ENCODE measurements around the gene SRI. TPM values are rescaled to one million over a fixed set of nuclear protein-coding genes. Genes with fewer than 3 reads are reported as not detected.

SRI gene
- total RNA-seq, 4 donors from 2014 or later: 17.9 to 78.6 (median 44.2) TPM

- H3K4me1 ChIP-seq: no peaks in the 10 kb centered on the region
- H3K4me3 ChIP-seq: no peak overlapping the region
- H3K27me3 ChIP-seq: no peaks in the 10 kb centered on the region
- no peaks in the 10 kb centered on the region for H3K9me3 ChIP-seq
- no peak overlapping the region for H3K27ac ChIP-seq
- TF ChIP-seq, protein P1, sequence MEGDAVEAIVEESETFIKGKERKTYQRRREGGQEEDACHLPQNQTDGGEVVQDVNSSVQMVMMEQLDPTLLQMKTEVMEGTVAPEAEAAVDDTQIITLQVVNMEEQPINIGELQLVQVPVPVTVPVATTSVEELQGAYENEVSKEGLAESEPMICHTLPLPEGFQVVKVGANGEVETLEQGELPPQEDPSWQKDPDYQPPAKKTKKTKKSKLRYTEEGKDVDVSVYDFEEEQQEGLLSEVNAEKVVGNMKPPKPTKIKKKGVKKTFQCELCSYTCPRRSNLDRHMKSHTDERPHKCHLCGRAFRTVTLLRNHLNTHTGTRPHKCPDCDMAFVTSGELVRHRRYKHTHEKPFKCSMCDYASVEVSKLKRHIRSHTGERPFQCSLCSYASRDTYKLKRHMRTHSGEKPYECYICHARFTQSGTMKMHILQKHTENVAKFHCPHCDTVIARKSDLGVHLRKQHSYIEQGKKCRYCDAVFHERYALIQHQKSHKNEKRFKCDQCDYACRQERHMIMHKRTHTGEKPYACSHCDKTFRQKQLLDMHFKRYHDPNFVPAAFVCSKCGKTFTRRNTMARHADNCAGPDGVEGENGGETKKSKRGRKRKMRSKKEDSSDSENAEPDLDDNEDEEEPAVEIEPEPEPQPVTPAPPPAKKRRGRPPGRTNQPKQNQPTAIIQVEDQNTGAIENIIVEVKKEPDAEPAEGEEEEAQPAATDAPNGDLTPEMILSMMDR (IDR thresholded peaks at IDR 0.05): no peak
- no peak for TF ChIP-seq POLR2A (IDR thresholded peaks at IDR 0.05)
- no peaks in the 10 kb centered on the region for H3K36me3 ChIP-seq
- intact Hi-C loops (cut with DNase I; ENCODE audit: low total_unique reads): no loop called here
- DNase-seq: no peak
These were observed 14.0 kb upstream of the SRI start for GRCh38 chr7:88233828-88234227.

- H3K9me3 ChIP-seq: no peaks in the 10 kb centered on the region
- DNase-seq: no peak
- no peaks in the 10 kb centered on the region for H3K4me1 ChIP-seq
- no peak overlapping the region for H3K27ac ChIP-seq
- H3K4me3 ChIP-seq: no peak overlapping the region
- no peaks in the 10 kb centered on the region for H3K27me3 ChIP-seq
- H3K36me3 ChIP-seq: no peaks in the 10 kb centered on the region
- TF ChIP-seq, protein P1 (IDR thresholded peaks at IDR 0.05): no peak
- no peak for TF ChIP-seq POLR2A (IDR thresholded peaks at IDR 0.05)
- intact Hi-C loops (cut with DNase I; ENCODE audit: low total_unique reads): no loop called here
These were observed 10.8 kb upstream of the SRI start for GRCh38 chr7:88230646-88231045.

- Histone ChIP-seq H3K9me3 (no peaks in the 10 kb centered on the region), H3K4me1 (no peaks in the 10 kb centered on the region), H3K36me3 (no peaks in the 10 kb centered on the region), H3K4me3 (no peak overlapping the region), H3K27me3 (no peaks in the 10 kb centered on the region), H3K27ac (no peak overlapping the region)
- intact Hi-C loops (cut with DNase I; ENCODE audit: low total_unique reads): no loop called here
- TF ChIP-seq, protein P1 (IDR thresholded peaks at IDR 0.05): no peak
- TF ChIP-seq POLR2A (IDR thresholded peaks at IDR 0.05): no peak
- DNase-seq: no peak
These were observed 9.6 kb upstream of the SRI start for GRCh38 chr7:88229302-88229995.

DNA sequence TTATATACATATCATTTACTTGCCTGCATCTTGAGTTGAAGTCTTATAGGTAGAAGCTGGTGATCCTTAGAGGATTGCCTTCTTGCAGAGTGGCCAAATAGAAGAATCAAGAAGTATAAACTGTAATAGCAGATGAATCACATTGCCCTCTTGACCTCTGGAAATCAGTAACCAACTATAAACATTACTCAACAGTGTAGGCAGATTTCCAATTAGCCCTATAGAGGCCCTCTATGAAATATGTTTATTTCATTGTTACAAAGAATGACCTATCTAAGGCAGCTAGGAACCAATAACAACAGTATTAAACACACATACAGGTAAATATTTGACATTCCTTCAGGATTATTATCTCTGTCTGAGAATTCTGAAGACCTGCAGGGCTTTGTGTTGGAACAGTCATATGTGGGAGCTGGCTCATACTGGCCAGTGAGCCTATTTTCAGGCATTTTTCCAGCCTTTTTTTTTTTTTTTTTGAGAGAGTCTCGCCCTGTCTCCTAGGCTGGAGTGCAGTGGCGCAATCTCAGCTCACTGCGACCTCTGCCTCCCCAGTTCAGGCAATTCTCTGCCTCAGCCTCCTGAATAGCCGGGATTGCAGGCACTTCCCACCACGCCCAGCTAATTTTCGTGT, 7.2 kb upstream of the SRI start:
- TF ChIP-seq, protein P1 (IDR thresholded peaks at IDR 0.05): no peak
- no peak for TF ChIP-seq POLR2A (IDR thresholded peaks at IDR 0.05)
- intact Hi-C loops (cut with DNase I; ENCODE audit: low total_unique reads): no loop called here
- no peaks in the 10 kb centered on the region for H3K9me3 ChIP-seq
- H3K27ac ChIP-seq: no peak overlapping the region
- H3K4me3 ChIP-seq: no peak overlapping the region
- DNase-seq: no peak
- H3K27me3 ChIP-seq: no peaks in the 10 kb centered on the region
- no peaks in the 10 kb centered on the region for H3K36me3 ChIP-seq
- H3K4me1 ChIP-seq: no peaks in the 10 kb centered on the region

- TF ChIP-seq POLR2A (IDR thresholded peaks at IDR 0.05): no peak
- TF ChIP-seq, protein P1 (IDR thresholded peaks at IDR 0.05): no peak
- no peak for DNase-seq
- Histone ChIP-seq H3K9me3 (no peaks in the 10 kb centered on the region), H3K36me3 (no peaks in the 10 kb centered on the region), H3K4me1 (no peaks in the 10 kb centered on the region), H3K27ac (no peak overlapping the region), H3K27me3 (no peaks in the 10 kb centered on the region), H3K4me3 (no peak overlapping the region)
- intact Hi-C loops (cut with DNase I; ENCODE audit: low total_unique reads): no loop called here
These were observed 6.4 kb upstream of the SRI start for GRCh38 chr7:88226201-88226600.

All from uterus (tissue), 4 donors.